ENCODE data around the gene CLIP1.

- TF ChIP-seq YY1 (IDR thresholded peaks at IDR 0.05; ENCODE audit: insufficient read depth, insufficient read length): no peak
- TF ChIP-seq SUZ12 (IDR thresholded peaks at IDR 0.05; ENCODE audit: extremely low read depth, insufficient read depth, insufficient read length): no peak
Observed at GRCh38 chr12:122245553-122245952, 176.9 kb downstream of the CLIP1 start.

Measured in NT2/D1 (cell line).